Neural progenitor cell (in vitro differentiated cells): ENCODE results near the gene ATP8B4.

Source experiments
- CTCF ChIP-seq: fragments of 200-600 bp; sonication (generic); IDR thresholded peaks from 2 replicates; pipeline ENCODE4 v1.5.1; 2017; ENCODE audit warnings: antibody characterized with exemption, mild to moderate bottlenecking
- EZH2 ChIP-seq: fragments of 200-600 bp; sonication (generic); IDR thresholded peaks from 2 replicates; pipeline ENCODE4 v1.6.1; 2017; ENCODE audit warnings: antibody characterized with exemption, mild to moderate bottlenecking, moderate library complexity
- EZH2phosphoT487 ChIP-seq: fragments of 200-600 bp; sonication (generic); IDR thresholded peaks from 2 replicates; pipeline ENCODE4 v1.6.1; 2017; ENCODE audit warnings: antibody characterized with exemption

- TF ChIP-seq CTCF, result no peak
- TF ChIP-seq EZH2, result no peak
- no peak for TF ChIP-seq EZH2phosphoT487
Measured at GRCh38 chr15:49979705-49980382, 139.2 kb downstream of the ATP8B4 start.
